Calu3 (cell line): ENCODE data around the gene POLA2. TPM values are rescaled to one million over a fixed set of nuclear protein-coding genes. Genes with fewer than 3 reads are reported as not detected.
"Not testable (repeated sequence)": the region's sequence is repeated elsewhere in the genome, so short reads cannot be mapped to it uniquely, and the experiment has no call there.

Source experiments
- BruUV-seq: library from RNA; stranded (reverse); fragments of 400-500 nt; replicated peaks from 2 replicates; lab custom pipeline; 2021; lab: Mats Ljungman, UMichigan
- CTCF ChIA-PET: fragments of 300-600 bp; sonication (Branson Sonifier 250); formaldehyde crosslinking; loops from one replicate; lab custom pipeline; 2022; ENCODE audit warnings: antibody characterized with exemption; lab: Charles Lee
- DNase-seq: peaks from one replicate; pipeline ENCODE4 v3.0.0; 2022
- H3K27ac Mint-ChIP-seq: one replicate; pipeline ENCODE4 v1.8.0; 2022; ENCODE audit warnings: mixed read lengths; ENCODE audit not compliant: unreplicated experiment
- H3K27me3 Mint-ChIP-seq: one replicate; pipeline ENCODE4 v1.8.0; 2022; ENCODE audit warnings: mixed read lengths; ENCODE audit not compliant: unreplicated experiment
- H3K36me3 Mint-ChIP-seq: one replicate; pipeline ENCODE4 v1.8.0; 2022; ENCODE audit warnings: mild to moderate bottlenecking, moderate library complexity, mixed read lengths; ENCODE audit not compliant: insufficient read depth, unreplicated experiment
- H3K4me1 Mint-ChIP-seq: one replicate; pipeline ENCODE4 v1.8.0; 2022; ENCODE audit warnings: mild to moderate bottlenecking, low read depth, mixed read lengths; ENCODE audit not compliant: unreplicated experiment
- H3K4me3 Mint-ChIP-seq: one replicate; pipeline ENCODE4 v1.8.0; 2022; ENCODE audit warnings: mild to moderate bottlenecking, low read depth, moderate library complexity, mixed read lengths; ENCODE audit not compliant: unreplicated experiment
- H3K9me3 Mint-ChIP-seq: one replicate; pipeline ENCODE4 v1.8.0; 2022; ENCODE audit warnings: low read depth, mixed read lengths; ENCODE audit not compliant: unreplicated experiment
- intact Hi-C: fragments of 100-400 bp; cut with micrococcal nuclease; formaldehyde crosslinking; loops from one replicate; pipeline ENCODE4 v1.10.0; 2022; ENCODE audit not compliant: unreplicated experiment
- total RNA-seq: library from RNA; stranded (reverse); gene quantifications from 2 replicates; pipeline ENCODE4 v1.2.3, GENCODE V29; 2022
- TF ChIP-seq, protein P1 (sequence below): fragments of 200-600 bp; IDR thresholded peaks from one replicate; pipeline ENCODE4 v1.8.0; 2022; ENCODE audit warnings: antibody characterized with exemption; ENCODE audit not compliant: unreplicated experiment

POLA2 gene
- total RNA-seq, 1 experiment from 2014 or later = 40.4 TPM

DNA sequence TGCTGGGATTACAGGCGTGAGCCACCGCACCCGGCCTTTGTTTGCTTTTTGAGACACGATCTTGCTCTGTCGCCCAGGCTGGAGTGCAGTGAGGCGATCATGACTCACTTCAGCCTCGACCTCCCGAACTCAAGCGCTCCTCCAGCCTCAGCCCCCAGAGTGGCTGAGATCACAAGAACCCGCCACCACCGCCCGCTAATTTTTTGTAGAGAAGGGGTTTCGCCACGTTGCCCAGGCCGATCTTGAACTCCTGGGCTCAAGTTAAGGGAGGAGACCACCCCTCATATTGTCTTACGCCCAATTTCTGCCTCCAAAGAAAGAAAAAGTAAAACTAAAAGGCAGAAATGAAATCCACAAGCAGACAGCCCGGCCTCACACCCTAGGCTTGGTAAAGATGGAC is 1.5 kb upstream of the POLA2 start:
- BruUV-seq = no TSS peak
- peaks cover 32% of the 10 kb centered on the region for H3K36me3 Mint-ChIP-seq
- intact Hi-C loops = no loop called here
- DNase-seq = no peak
- H3K4me1 Mint-ChIP-seq = peaks cover 17% of the 10 kb centered on the region
- H3K27me3 Mint-ChIP-seq = no peaks in the 10 kb centered on the region
- CTCF ChIA-PET = interaction anchor here (0.7 kb wide), 1 partner anchor 811 kb away, joined by 3 read pairs; no protein-coding TSS in a partner anchor
- H3K4me3 Mint-ChIP-seq = no peak overlapping the region
- no peaks in the 10 kb centered on the region for H3K9me3 Mint-ChIP-seq
- TF ChIP-seq, protein P1, sequence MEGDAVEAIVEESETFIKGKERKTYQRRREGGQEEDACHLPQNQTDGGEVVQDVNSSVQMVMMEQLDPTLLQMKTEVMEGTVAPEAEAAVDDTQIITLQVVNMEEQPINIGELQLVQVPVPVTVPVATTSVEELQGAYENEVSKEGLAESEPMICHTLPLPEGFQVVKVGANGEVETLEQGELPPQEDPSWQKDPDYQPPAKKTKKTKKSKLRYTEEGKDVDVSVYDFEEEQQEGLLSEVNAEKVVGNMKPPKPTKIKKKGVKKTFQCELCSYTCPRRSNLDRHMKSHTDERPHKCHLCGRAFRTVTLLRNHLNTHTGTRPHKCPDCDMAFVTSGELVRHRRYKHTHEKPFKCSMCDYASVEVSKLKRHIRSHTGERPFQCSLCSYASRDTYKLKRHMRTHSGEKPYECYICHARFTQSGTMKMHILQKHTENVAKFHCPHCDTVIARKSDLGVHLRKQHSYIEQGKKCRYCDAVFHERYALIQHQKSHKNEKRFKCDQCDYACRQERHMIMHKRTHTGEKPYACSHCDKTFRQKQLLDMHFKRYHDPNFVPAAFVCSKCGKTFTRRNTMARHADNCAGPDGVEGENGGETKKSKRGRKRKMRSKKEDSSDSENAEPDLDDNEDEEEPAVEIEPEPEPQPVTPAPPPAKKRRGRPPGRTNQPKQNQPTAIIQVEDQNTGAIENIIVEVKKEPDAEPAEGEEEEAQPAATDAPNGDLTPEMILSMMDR = no peak
- no peak overlapping the region for H3K27ac Mint-ChIP-seq

DNA sequence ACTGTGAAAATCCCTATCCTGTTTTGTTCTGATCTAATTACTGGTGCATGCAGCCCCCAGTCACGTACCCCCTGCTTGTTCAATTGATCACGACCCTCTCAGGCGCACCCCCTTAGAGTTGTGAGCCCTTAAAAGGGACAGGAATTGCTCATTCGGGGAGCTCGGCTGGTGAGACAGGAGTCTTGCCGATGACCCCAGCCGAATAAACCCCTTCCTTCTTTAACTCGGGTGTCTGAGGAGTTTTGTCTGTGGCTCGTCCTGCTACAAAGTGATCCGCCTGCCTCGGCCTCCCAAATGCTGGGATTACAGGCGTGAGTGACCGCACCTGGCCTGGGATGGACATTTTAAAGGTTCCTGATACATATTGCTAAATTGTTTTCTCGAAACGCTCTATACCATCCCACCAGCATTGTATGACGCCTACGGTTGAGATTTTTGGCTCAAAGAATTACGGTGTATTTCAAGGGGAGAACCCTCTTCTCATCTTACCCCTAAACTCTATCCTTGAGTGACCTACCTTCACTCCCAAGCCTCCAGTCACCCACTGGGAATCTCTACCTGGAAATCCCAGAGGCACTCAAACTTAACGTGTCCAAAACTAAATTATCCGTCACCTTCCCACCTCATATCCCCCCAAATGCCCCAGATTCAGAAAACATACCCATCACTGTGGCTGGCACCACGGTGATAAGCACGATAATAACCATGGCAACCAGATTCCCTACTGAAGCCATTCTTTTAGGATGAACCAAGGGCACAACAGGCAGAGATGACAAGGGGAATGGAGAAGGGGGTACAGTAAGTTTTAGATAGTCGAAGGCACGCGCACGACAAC is 789 bp upstream of the POLA2 start:
- intact Hi-C loops = no loop called here
- no peak for DNase-seq
- H3K9me3 Mint-ChIP-seq = no peaks in the 10 kb centered on the region
- peak overlapping the region; percentile 72 for H3K4me3 Mint-ChIP-seq
- H3K4me1 Mint-ChIP-seq = peaks cover 23% of the 10 kb centered on the region
- H3K27ac Mint-ChIP-seq = peak overlapping the region; percentile 5
- BruUV-seq = no TSS peak
- no peaks in the 10 kb centered on the region for H3K27me3 Mint-ChIP-seq
- TF ChIP-seq, protein P1 = no peak
- CTCF ChIA-PET = interaction anchor here (1.3 to 1.9 kb wide), 3 partner anchors 14 to 73 kb away, joined by 4 to 12 read pairs (median 6); partner anchors contain the start of gene DPF2
- peaks cover 32% of the 10 kb centered on the region for H3K36me3 Mint-ChIP-seq

DNA sequence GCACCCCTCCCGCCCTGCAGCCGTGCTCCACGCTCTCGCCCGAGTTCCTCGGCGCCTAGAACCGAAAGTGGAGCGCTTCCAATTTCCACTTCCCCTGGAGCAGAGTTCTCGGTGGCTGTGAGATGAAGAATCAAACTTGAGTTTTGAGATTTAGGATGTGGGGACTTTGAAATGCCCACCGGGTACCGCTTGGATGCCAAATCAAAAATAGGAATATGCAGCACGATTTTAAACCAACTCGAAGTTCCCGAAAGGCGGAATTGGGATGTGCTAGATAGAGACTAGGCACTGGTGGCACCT is 569 bp downstream of the POLA2 start:
- TF ChIP-seq, protein P1 = no peak
- Mint-ChIP-seq H3K9me3 (no peaks in the 10 kb centered on the region), H3K27ac (peak overlapping the region; percentile 5), H3K4me3 (peak overlapping the region; percentile 72), H3K36me3 (peaks cover 32% of the 10 kb centered on the region), H3K27me3 (no peaks in the 10 kb centered on the region), H3K4me1 (peaks cover 29% of the 10 kb centered on the region)
- CTCF ChIA-PET = interaction anchor here (1.1 to 1.9 kb wide), 5 partner anchors 13 to 71 kb away, joined by 4 to 12 read pairs (median 6); partner anchors contain the start of gene DPF2
- intact Hi-C loops = no loop called here
- DNase-seq = no peak
- no TSS peak for BruUV-seq

DNA sequence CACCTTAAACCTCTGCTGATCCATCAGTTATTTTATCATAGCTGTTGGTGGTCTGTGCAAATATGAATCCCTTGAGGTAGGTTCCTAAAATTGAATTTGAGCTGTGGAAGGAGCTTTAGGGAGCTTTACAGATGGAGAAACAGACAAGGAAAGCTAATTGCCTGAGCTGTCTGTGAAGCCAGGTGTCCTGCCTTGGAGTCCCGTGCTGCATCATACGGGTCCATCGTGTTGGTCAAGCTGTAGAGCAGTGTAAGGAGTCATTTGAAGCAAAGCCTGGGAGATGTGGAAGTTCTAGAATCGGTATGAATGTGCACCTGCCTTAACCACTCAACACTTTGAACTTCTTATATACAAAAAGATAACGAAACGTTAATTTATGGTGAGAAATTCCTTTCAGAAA is 1.0 kb downstream of the POLA2 start:
- DNase-seq = no peak
- H3K27me3 Mint-ChIP-seq = no peaks in the 10 kb centered on the region
- TF ChIP-seq, protein P1 = no peak
- H3K9me3 Mint-ChIP-seq = no peaks in the 10 kb centered on the region
- TSS peak; percentile 75 for BruUV-seq
- intact Hi-C loops = no loop called here
- H3K4me3 Mint-ChIP-seq = peak overlapping the region; percentile 72
- peak overlapping the region; percentile 5 for H3K27ac Mint-ChIP-seq
- H3K4me1 Mint-ChIP-seq = peaks cover 29% of the 10 kb centered on the region
- H3K36me3 Mint-ChIP-seq = peaks cover 32% of the 10 kb centered on the region
- CTCF ChIA-PET = interaction anchor here (1.1 to 1.9 kb wide), 5 partner anchors 13 to 71 kb away, joined by 4 to 12 read pairs (median 6); partner anchors contain the start of gene DPF2

GRCh38 chr11:65264747-65265146 is 3.0 kb downstream of the POLA2 start:
- CTCF ChIA-PET, intact Hi-C loops, BruUV-seq, H3K27me3 Mint-ChIP-seq, H3K9me3 Mint-ChIP-seq, DNase-seq: not testable (repeated sequence)
- Mint-ChIP-seq H3K27ac (peak overlapping the region; percentile 39), H3K4me3 (peak overlapping the region; percentile 33), H3K4me1 (peaks cover 29% of the 10 kb centered on the region), H3K36me3 (peaks cover 32% of the 10 kb centered on the region)
